SKM-1 (cell line): ENCODE measurements around the gene GAS5.

ENCODE experiments used
- DNase-seq: peaks from one replicate; lab custom pipeline; 2025; ENCODE audit not compliant: unreplicated experiment; lab: John Stamatoyannopoulos, UW

GAS5 gene

DNA sequence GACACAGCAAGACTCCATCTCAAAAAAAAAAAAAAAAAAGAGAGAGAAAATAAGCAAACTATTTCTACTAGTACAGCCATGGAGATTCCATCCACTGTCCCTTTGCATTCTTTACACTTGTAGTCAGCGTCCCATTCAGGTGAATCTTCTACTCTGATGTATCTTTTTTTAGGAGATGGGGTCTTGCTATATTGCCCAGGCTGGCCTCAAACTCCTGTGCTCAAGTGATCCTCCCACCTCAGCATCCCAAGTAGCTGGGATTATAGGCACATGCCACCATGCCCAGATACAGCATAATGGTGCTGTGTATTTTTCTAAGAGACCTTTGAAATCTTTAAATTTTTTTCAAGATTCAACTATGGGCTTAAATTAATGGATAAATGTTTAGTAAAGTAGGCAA lies 35.0 kb downstream of the GAS5 start:
- DNase-seq = no peak

DNA sequence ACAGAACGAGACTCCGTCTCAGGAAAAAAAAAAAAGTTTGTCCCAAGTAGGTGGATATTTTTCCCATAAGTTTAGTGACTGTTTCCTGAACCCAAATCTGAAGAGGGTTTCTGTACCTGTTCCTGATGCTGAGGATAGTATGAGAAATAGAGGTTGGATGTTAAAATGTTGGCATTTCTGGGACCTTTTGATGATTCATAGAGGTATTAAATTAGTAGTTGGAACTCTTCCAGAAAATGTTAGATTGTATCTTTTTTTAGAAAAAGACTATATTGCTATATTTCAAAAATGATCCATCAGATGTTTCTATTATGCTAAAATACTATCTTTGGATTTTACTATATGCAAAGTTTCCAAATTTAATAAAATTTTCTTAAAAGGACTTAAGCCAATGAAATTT lies 40.2 kb downstream of the GAS5 start:
- DNase-seq = no peak

GRCh38 chr1:173824315-173825081 lies 43.3 kb downstream of the GAS5 start, which contains the start of the genes CENPL and DARS2:
Gene CENPL, minus strand, starts transcription at chr1:173824883. Its CDS starts 13,584 bp downstream, at chr1:173811299.
Gene DARS2, plus strand, starts transcription at chr1:173824673. Its CDS starts 557 bp downstream, at chr1:173825230.
- peak; percentile 99 for DNase-seq

GRCh38 chr1:173823781-173824314 lies 43.9 kb downstream of the GAS5 start:
- no peak for DNase-seq

DNA sequence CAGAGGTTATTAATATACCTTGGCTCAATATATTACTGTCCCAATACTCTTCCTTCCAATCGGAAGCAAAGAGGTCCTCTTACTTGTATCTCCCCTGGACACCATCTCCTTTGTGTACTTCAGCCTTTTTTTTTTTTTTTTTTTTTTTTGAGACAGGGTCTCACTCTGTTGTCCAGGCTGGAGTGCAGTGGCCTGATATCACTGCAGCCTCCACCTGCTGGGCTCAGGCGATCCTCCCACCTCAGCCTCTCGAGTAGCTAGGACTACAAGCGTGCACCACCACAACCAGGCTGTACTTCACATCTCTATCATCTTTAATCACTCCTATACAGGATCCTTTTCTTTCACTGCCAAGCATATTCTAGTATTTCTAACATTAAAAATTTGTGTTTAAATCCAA lies 46.1 kb downstream of the GAS5 start:
- DNase-seq = no peak

GRCh38 chr1:173818459-173818858 lies 49.3 kb downstream of the GAS5 start:
- DNase-seq = no peak
